Dendritic cell treated with granulocyte-macrophage colony-stimulating factor and Interleukin-4, amounts not matched to agents 40 ng/mL and 50 ng/mL, for 4 days (primary cell): ENCODE measurements around the gene MEF2A.

ENCODE experiments used
- H3K27ac Mint-ChIP-seq: one replicate; pipeline ENCODE4 v1.8.0; 2022; ENCODE audit warnings: mild to moderate bottlenecking, mixed read lengths
- H3K27me3 Mint-ChIP-seq: one replicate; pipeline ENCODE4 v1.8.0; 2022; ENCODE audit warnings: mild to moderate bottlenecking, mixed read lengths
- H3K36me3 Mint-ChIP-seq: one replicate; pipeline ENCODE4 v1.8.0; 2022; ENCODE audit warnings: low read depth, mixed read lengths
- H3K4me1 Mint-ChIP-seq: one replicate; pipeline ENCODE4 v1.8.0; 2022; ENCODE audit warnings: low read depth, mixed read lengths
- H3K4me3 Mint-ChIP-seq: one replicate; pipeline ENCODE4 v1.8.0; 2022; ENCODE audit warnings: mild to moderate bottlenecking, moderate library complexity, mixed read lengths
- H3K9me3 Mint-ChIP-seq: one replicate; pipeline ENCODE4 v1.8.0; 2022; ENCODE audit warnings: mixed read lengths
- intact Hi-C: fragments of 100-400 bp; cut with micrococcal nuclease; formaldehyde crosslinking; loops from one replicate; pipeline ENCODE4 v1.15.0; 2022

MEF2A gene

GRCh38 chr15:99574048-99574447, 8.3 kb downstream of the MEF2A start:
- Mint-ChIP-seq H3K4me3 (no peak overlapping the region), H3K36me3 (peaks cover 16% of the 10 kb centered on the region), H3K4me1 (peaks cover 56% of the 10 kb centered on the region), H3K9me3 (no peaks in the 10 kb centered on the region), H3K27ac (no peak overlapping the region), H3K27me3 (no peaks in the 10 kb centered on the region)
- intact Hi-C loops, result loop anchor here (5.0 kb wide), 1 partner anchor 43 kb away; no protein-coding TSS in a partner anchor

GRCh38 chr15:99574502-99574901, 8.7 kb downstream of the MEF2A start:
- no peaks in the 10 kb centered on the region for H3K27me3 Mint-ChIP-seq
- intact Hi-C loops, result loop anchor here (5.0 kb wide), 1 partner anchor 43 kb away; no protein-coding TSS in a partner anchor
- H3K4me1 Mint-ChIP-seq, result peaks cover 58% of the 10 kb centered on the region
- H3K27ac Mint-ChIP-seq, result no peak overlapping the region
- peaks cover 16% of the 10 kb centered on the region for H3K36me3 Mint-ChIP-seq
- H3K9me3 Mint-ChIP-seq, result no peaks in the 10 kb centered on the region
- H3K4me3 Mint-ChIP-seq, result no peak overlapping the region

- no peaks in the 10 kb centered on the region for H3K9me3 Mint-ChIP-seq
- peaks cover 6% of the 10 kb centered on the region for H3K36me3 Mint-ChIP-seq
- peaks cover 58% of the 10 kb centered on the region for H3K4me1 Mint-ChIP-seq
These were observed 13.0 kb downstream of the MEF2A start for GRCh38 chr15:99578809-99579208.

GRCh38 chr15:99580076-99580475, 14.3 kb downstream of the MEF2A start:
- Mint-ChIP-seq H3K27ac (no peak overlapping the region), H3K4me3 (no peak overlapping the region)

More at GRCh38 chr15:99578809-99579208, 13.0 kb downstream of the MEF2A start:
- Mint-ChIP-seq H3K4me3 (no peak overlapping the region), H3K27ac (peak overlapping the region; percentile 39), H3K27me3 (no peaks in the 10 kb centered on the region)
- intact Hi-C loops, result no loop called here

GRCh38 chr15:99582508-99582960, 16.8 kb downstream of the MEF2A start:
- H3K27ac Mint-ChIP-seq, result no peak overlapping the region
- no peaks in the 10 kb centered on the region for H3K27me3 Mint-ChIP-seq
- intact Hi-C loops, result no loop called here
- peaks cover 27% of the 10 kb centered on the region for H3K36me3 Mint-ChIP-seq
- H3K4me3 Mint-ChIP-seq, result no peak overlapping the region
- peaks cover 26% of the 10 kb centered on the region for H3K9me3 Mint-ChIP-seq
- H3K4me1 Mint-ChIP-seq, result peaks cover 45% of the 10 kb centered on the region

More at GRCh38 chr15:99580076-99580475, 14.3 kb downstream of the MEF2A start:
- Mint-ChIP-seq H3K9me3 (peaks cover 10% of the 10 kb centered on the region), H3K27me3 (no peaks in the 10 kb centered on the region), H3K4me1 (peaks cover 58% of the 10 kb centered on the region), H3K36me3 (peaks cover 10% of the 10 kb centered on the region)
- intact Hi-C loops, result no loop called here

- H3K4me1 Mint-ChIP-seq, result peaks cover 45% of the 10 kb centered on the region
These were observed 18.4 kb downstream of the MEF2A start for GRCh38 chr15:99584081-99584600.

GRCh38 chr15:99586121-99586520, 20.3 kb downstream of the MEF2A start:
- H3K4me1 Mint-ChIP-seq, result peaks cover 48% of the 10 kb centered on the region
- no peaks in the 10 kb centered on the region for H3K27me3 Mint-ChIP-seq
- H3K4me3 Mint-ChIP-seq, result no peak overlapping the region

More at GRCh38 chr15:99584081-99584600, 18.4 kb downstream of the MEF2A start:
- H3K9me3 Mint-ChIP-seq, result peaks cover 26% of the 10 kb centered on the region
- no peak overlapping the region for H3K4me3 Mint-ChIP-seq
- intact Hi-C loops, result no loop called here
- H3K36me3 Mint-ChIP-seq, result peaks cover 27% of the 10 kb centered on the region
- H3K27ac Mint-ChIP-seq, result no peak overlapping the region
- H3K27me3 Mint-ChIP-seq, result no peaks in the 10 kb centered on the region

GRCh38 chr15:99589801-99590200, 24.0 kb downstream of the MEF2A start:
- intact Hi-C loops, result loop anchor here (10.0 kb wide), 1 partner anchor 65 kb away; no protein-coding TSS in a partner anchor
- H3K4me1 Mint-ChIP-seq, result peaks cover 55% of the 10 kb centered on the region
- peaks cover 19% of the 10 kb centered on the region for H3K9me3 Mint-ChIP-seq
- no peak overlapping the region for H3K4me3 Mint-ChIP-seq
- no peak overlapping the region for H3K27ac Mint-ChIP-seq
- H3K27me3 Mint-ChIP-seq, result no peaks in the 10 kb centered on the region
- peaks cover 20% of the 10 kb centered on the region for H3K36me3 Mint-ChIP-seq

More at GRCh38 chr15:99586121-99586520, 20.3 kb downstream of the MEF2A start:
- intact Hi-C loops, result no loop called here
- peaks cover 26% of the 10 kb centered on the region for H3K9me3 Mint-ChIP-seq
- H3K36me3 Mint-ChIP-seq, result peaks cover 27% of the 10 kb centered on the region
- H3K27ac Mint-ChIP-seq, result no peak overlapping the region

GRCh38 chr15:99590913-99591646, 25.3 kb downstream of the MEF2A start:
- H3K9me3 Mint-ChIP-seq, result peaks cover 7% of the 10 kb centered on the region
- peak overlapping the region; percentile 7 for H3K27ac Mint-ChIP-seq
- intact Hi-C loops, result loop anchor here (10.0 kb wide), 1 partner anchor 64 kb away; no protein-coding TSS in a partner anchor
- H3K4me3 Mint-ChIP-seq, result no peak overlapping the region
- H3K36me3 Mint-ChIP-seq, result peaks cover 7% of the 10 kb centered on the region
- peaks cover 60% of the 10 kb centered on the region for H3K4me1 Mint-ChIP-seq
- no peaks in the 10 kb centered on the region for H3K27me3 Mint-ChIP-seq

GRCh38 chr15:99592145-99592791, 26.5 kb downstream of the MEF2A start:
- Mint-ChIP-seq H3K4me1 (peaks cover 60% of the 10 kb centered on the region), H3K27ac (no peak overlapping the region), H3K4me3 (no peak overlapping the region), H3K27me3 (no peaks in the 10 kb centered on the region), H3K9me3 (peaks cover 2% of the 10 kb centered on the region), H3K36me3 (peaks cover 1% of the 10 kb centered on the region)
- intact Hi-C loops, result loop anchor here (10.0 kb wide), 1 partner anchor 63 kb away; no protein-coding TSS in a partner anchor

GRCh38 chr15:99593070-99593469, 27.3 kb downstream of the MEF2A start:
- Mint-ChIP-seq H3K27me3 (no peaks in the 10 kb centered on the region), H3K4me3 (no peak overlapping the region), H3K9me3 (peaks cover 9% of the 10 kb centered on the region), H3K4me1 (peaks cover 55% of the 10 kb centered on the region), H3K27ac (no peak overlapping the region), H3K36me3 (peaks cover 7% of the 10 kb centered on the region)
- intact Hi-C loops, result loop anchor here (10.0 kb wide), 1 partner anchor 62 kb away; no protein-coding TSS in a partner anchor

- no peak overlapping the region for H3K4me3 Mint-ChIP-seq
- H3K36me3 Mint-ChIP-seq, result peaks cover 17% of the 10 kb centered on the region
- no peaks in the 10 kb centered on the region for H3K27me3 Mint-ChIP-seq
- H3K27ac Mint-ChIP-seq, result no peak overlapping the region
- H3K9me3 Mint-ChIP-seq, result peaks cover 9% of the 10 kb centered on the region
- peaks cover 45% of the 10 kb centered on the region for H3K4me1 Mint-ChIP-seq
- intact Hi-C loops, result loop anchor here (10.0 kb wide), 1 partner anchor 60 kb away; no protein-coding TSS in a partner anchor
These were observed 29.1 kb downstream of the MEF2A start for GRCh38 chr15:99594916-99595315.

- Mint-ChIP-seq H3K27ac (no peak overlapping the region), H3K4me3 (no peak overlapping the region), H3K27me3 (no peaks in the 10 kb centered on the region), H3K9me3 (peaks cover 9% of the 10 kb centered on the region), H3K36me3 (peaks cover 46% of the 10 kb centered on the region), H3K4me1 (peaks cover 40% of the 10 kb centered on the region)
- intact Hi-C loops, result loop anchor here (10.0 kb wide), 1 partner anchor 57 kb away; no protein-coding TSS in a partner anchor
These were observed 32.5 kb downstream of the MEF2A start for GRCh38 chr15:99598296-99598695.

GRCh38 chr15:99603828-99604227, 38.0 kb downstream of the MEF2A start:
- Mint-ChIP-seq H3K4me3 (no peak overlapping the region), H3K4me1 (peaks cover 45% of the 10 kb centered on the region)
- intact Hi-C loops, result no loop called here

More at GRCh38 chr15:99603828-99604227, 38.0 kb downstream of the MEF2A start:
- peaks cover 52% of the 10 kb centered on the region for H3K36me3 Mint-ChIP-seq
- H3K27me3 Mint-ChIP-seq, result no peaks in the 10 kb centered on the region
- no peak overlapping the region for H3K27ac Mint-ChIP-seq
- H3K9me3 Mint-ChIP-seq, result no peaks in the 10 kb centered on the region
